Prostate gland (tissue), 2 donors: ENCODE measurements around the gene RYR2. TPM values are rescaled to one million over a fixed set of nuclear protein-coding genes. Genes with fewer than 3 reads are reported as not detected.

Source experiments
- DNase-seq: peaks from one replicate; pipeline ENCODE4 v3.0.0-alpha.2; 2019; ENCODE audit warnings: low spot score
- H3K27ac ChIP-seq, 2 donors: fragments of 200-600 bp; sonication (generic); 2 replicates each; pipeline ENCODE4 v1.5.1; 2017 to 2019
- H3K27me3 ChIP-seq: fragments of 200-600 bp; sonication (generic); replicated peaks from 2 replicates; pipeline ENCODE4 v1.5.1; 2019; ENCODE audit not compliant: insufficient read depth
- H3K36me3 ChIP-seq, 2 donors: fragments of 200-600 bp; sonication (generic); 1 replicate in 1 of 2; 2 replicates in 1 of 2; pipeline versions ENCODE4 v1.5.1 to v1.8.1; 2017 to 2019
- H3K4me1 ChIP-seq: fragments of 200-600 bp; sonication (generic); replicated peaks from 2 replicates; pipeline ENCODE4 v1.5.1; 2019
- H3K4me3 ChIP-seq, 2 donors: fragments of 200-600 bp; sonication (generic); 2 replicates each; pipeline ENCODE4 v1.5.1; 2017 to 2019
- H3K9me3 ChIP-seq: fragments of 200-600 bp; sonication (generic); 2 replicates; pipeline ENCODE4 v1.5.1; 2017
- POLR2A ChIP-seq: fragments of 450-650 bp; IDR thresholded peaks from one replicate; pipeline ENCODE4 v1.6.1; 2016; ENCODE audit warnings: antibody characterized with exemption, mild to moderate bottlenecking
- POLR2AphosphoS5 ChIP-seq: sonication (generic); formaldehyde crosslinking; IDR thresholded peaks from one replicate; pipeline ENCODE4 v1.6.1; 2017; ENCODE audit warnings: antibody characterized with exemption
- WGBS: methylation state at CpG from one replicate; pipeline ENCODE4 v1.1.5; 2018; 5-methylcytosine and 5-hydroxymethylcytosine counted together
- intact Hi-C: fragments of 100-400 bp; cut with DNase I; formaldehyde crosslinking; loops from one replicate; pipeline ENCODE4 v1.14.2; 2022
- total RNA-seq, 2 donors: library from RNA; depleted of rRNA; stranded (reverse); fragments of >200 nt; gene quantifications; one replicate each; pipeline ENCODE4 v1.1.0, GENCODE V29; 2016
- TF ChIP-seq, protein P1 (sequence below), 4 experiments: fragments of 200-600 bp in 2 of 4; fragments of 450-650 bp in 2 of 4; sonication (generic) in 2 of 4; IDR thresholded peaks; 1 replicate in 3 of 4; 2 replicates in 1 of 4; pipeline ENCODE4 v1.5.1; 2016 to 2019; ENCODE audit warnings: antibody characterized with exemption in 4 of 4, mild to moderate bottlenecking in 2 of 4, moderate library complexity in 2 of 4

Gene RYR2
- total RNA-seq, 2 donors from 2014 or later = 2.9 to 6.7 TPM

DNA sequence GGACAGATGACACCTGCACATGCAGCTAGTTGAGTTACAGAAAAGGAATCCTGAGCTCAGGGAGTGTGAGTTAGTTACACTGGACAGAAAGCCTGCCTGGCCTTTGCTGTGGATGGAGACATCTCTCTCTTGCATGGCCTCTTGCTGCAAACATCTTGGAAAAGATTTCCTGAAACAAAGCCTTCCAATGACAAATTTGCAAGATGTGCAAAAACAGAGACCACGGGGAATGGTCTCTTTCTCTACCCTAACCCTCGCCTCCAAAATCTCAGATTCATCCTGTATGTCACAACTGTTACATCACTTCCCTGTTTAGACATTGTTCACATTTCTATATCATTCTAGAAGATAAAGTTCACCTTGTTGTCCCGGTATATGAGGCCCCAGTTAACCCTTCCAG lies 415.6 kb downstream of the RYR2 start:
- intact Hi-C loops = no loop called here
- 87% methylated on average over 3 of the region's 3 CpGs for WGBS
- Histone ChIP-seq H3K4me1 (no peaks in the 10 kb centered on the region), H3K9me3 (no peaks in the 10 kb centered on the region), H3K4me3 (no peak overlapping the region), H3K27me3 (no peaks in the 10 kb centered on the region), H3K27ac (no peak overlapping the region), H3K36me3 (no peaks in the 10 kb centered on the region)
- TF ChIP-seq POLR2A = no peak
- TF ChIP-seq, protein P1, sequence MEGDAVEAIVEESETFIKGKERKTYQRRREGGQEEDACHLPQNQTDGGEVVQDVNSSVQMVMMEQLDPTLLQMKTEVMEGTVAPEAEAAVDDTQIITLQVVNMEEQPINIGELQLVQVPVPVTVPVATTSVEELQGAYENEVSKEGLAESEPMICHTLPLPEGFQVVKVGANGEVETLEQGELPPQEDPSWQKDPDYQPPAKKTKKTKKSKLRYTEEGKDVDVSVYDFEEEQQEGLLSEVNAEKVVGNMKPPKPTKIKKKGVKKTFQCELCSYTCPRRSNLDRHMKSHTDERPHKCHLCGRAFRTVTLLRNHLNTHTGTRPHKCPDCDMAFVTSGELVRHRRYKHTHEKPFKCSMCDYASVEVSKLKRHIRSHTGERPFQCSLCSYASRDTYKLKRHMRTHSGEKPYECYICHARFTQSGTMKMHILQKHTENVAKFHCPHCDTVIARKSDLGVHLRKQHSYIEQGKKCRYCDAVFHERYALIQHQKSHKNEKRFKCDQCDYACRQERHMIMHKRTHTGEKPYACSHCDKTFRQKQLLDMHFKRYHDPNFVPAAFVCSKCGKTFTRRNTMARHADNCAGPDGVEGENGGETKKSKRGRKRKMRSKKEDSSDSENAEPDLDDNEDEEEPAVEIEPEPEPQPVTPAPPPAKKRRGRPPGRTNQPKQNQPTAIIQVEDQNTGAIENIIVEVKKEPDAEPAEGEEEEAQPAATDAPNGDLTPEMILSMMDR (IDR thresholded peaks at IDR 0.05) = no peak
- TF ChIP-seq POLR2AphosphoS5 = no peak
- DNase-seq = no peak

DNA sequence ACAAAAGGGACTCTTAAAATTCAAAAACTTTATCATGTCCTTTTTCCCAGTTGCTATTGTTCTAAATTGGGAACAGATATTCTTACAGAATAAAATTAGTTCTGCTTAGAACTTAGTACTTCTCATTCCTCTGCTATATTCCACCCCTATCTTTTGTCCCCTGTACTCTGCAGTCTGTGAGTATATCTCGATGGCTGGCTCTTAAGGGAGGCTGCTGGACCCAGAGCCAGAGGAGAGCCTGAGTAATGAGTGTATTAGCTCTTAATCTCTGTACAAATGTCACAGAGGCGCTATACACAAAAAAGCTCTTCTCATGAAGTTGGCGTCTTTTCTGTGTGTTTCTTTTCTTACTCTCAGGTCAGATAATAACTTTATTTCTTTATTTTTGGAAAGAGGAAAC lies 425.3 kb downstream of the RYR2 start:
- H3K36me3 ChIP-seq = no peaks in the 10 kb centered on the region
- no peaks in the 10 kb centered on the region for H3K9me3 ChIP-seq
- intact Hi-C loops = no loop called here
- no peaks in the 10 kb centered on the region for H3K4me1 ChIP-seq
- no peak for DNase-seq
- no peak for TF ChIP-seq POLR2A
- TF ChIP-seq POLR2AphosphoS5 = no peak
- TF ChIP-seq, protein P1 (IDR thresholded peaks at IDR 0.05) = no peak
- no peaks in the 10 kb centered on the region for H3K27me3 ChIP-seq
- WGBS = 56% methylated on average over 3 of the region's 3 CpGs
- no peak overlapping the region for H3K4me3 ChIP-seq
- H3K27ac ChIP-seq = no peak overlapping the region

DNA sequence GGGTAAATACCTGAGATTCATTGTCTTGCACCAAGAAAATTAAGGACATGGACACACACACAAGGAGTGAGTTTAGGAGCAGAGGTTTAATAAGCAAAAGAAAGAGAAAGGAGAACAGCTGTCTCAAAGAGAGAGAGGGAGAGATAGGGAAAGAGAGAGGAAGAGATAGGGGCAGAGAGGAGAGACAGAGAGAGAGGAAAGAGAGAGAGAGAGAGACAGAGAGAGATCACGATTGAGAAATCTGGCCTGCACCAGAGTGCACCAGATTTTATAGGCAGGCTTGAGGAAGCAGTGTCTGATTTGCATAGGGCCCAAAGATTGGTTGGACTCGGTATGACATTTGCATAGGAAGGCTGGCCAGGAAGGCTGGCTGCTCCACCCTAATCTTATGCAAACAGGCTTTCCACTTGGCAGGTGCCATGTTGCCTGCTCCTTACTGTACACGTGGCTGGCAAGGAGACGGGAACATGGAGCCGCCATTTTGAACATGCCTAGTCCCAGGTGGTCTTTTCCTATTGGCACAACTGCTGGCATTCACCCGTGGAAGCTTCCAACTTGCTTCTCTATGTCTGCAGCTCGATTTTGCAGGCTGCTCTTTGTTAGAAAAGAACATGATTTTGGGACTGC lies 428.8 kb downstream of the RYR2 start:
- no peaks in the 10 kb centered on the region for H3K4me1 ChIP-seq
- H3K36me3 ChIP-seq = no peaks in the 10 kb centered on the region
- no peak for DNase-seq
- no peaks in the 10 kb centered on the region for H3K9me3 ChIP-seq
- intact Hi-C loops = no loop called here
- no peak overlapping the region for H3K27ac ChIP-seq
- no peak overlapping the region for H3K4me3 ChIP-seq
- H3K27me3 ChIP-seq = no peaks in the 10 kb centered on the region
- 71% methylated on average over 7 of the region's 7 CpGs for WGBS
- TF ChIP-seq, protein P1 (IDR thresholded peaks at IDR 0.05) = no peak

DNA sequence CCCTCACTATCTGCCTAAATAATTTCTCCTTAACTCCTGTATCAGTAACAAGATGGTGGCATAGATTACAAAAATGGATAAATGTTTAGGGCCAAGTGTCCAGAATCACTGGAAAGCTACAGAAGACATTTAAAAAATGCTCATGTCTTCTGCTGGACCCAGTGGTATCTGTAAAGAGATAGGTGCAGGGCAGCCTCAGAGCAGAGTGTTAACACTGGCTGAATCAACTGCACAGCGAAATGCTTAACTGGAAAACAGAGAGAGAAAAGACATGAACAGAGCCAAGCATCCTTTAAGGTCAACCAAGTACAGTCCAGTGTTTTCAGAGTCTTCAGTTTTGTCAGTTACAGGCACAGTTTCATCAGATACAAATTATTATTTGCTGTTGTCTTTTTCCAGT lies 429.4 kb downstream of the RYR2 start:
- intact Hi-C loops = no loop called here
- no peaks in the 10 kb centered on the region for H3K4me1 ChIP-seq
- TF ChIP-seq, protein P1 (IDR thresholded peaks at IDR 0.05) = no peak
- no peak for TF ChIP-seq POLR2A
- no peak for TF ChIP-seq POLR2AphosphoS5
- H3K27ac ChIP-seq = no peak overlapping the region
- H3K36me3 ChIP-seq = no peaks in the 10 kb centered on the region
- H3K9me3 ChIP-seq = no peaks in the 10 kb centered on the region
- WGBS = 40% methylated on average over 1 of the region's 1 CpG
- H3K4me3 ChIP-seq = no peak overlapping the region
- DNase-seq = no peak
- H3K27me3 ChIP-seq = no peaks in the 10 kb centered on the region

DNA sequence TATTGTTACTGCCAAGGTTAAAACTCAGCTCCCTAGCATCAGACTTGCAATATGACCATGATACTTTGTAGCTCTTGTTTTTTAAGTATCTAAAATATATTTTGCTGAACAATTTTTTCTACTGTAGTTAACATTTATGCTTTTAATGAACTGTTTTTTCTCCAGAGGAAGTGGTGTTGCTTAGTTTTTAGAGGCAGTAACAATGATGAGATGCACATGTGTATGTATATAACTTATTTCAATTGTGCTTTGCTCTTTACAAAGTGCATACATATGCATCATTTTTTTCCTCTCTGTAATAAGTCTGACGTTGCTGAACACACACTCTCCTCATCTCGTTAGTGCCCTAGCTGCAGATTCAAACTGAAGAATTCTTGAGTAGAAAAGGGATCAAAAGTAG lies 430.0 kb downstream of the RYR2 start:
- TF ChIP-seq POLR2AphosphoS5 = no peak
- no peak for TF ChIP-seq POLR2A
- TF ChIP-seq, protein P1 (IDR thresholded peaks at IDR 0.05) = no peak

More for the DNA sequence above, 430.0 kb downstream of the RYR2 start:
- H3K27me3 ChIP-seq = no peaks in the 10 kb centered on the region
- H3K9me3 ChIP-seq = no peaks in the 10 kb centered on the region
- no peak for DNase-seq
- H3K27ac ChIP-seq = no peak overlapping the region
- intact Hi-C loops = no loop called here
- H3K4me1 ChIP-seq = no peaks in the 10 kb centered on the region
- WGBS = 31% methylated on average over 2 of the region's 2 CpGs
- no peak overlapping the region for H3K4me3 ChIP-seq
- no peaks in the 10 kb centered on the region for H3K36me3 ChIP-seq
